ENCODE data around the gene BLOC1S1. TPM values are rescaled to one million over a fixed set of nuclear protein-coding genes. Genes with fewer than 3 reads are reported as not detected.
A peak's percentile ranks its signal among the peaks of the same experiment; 100 is the strongest.

Gene BLOC1S1
- total and polyA plus RNA-seq, 3 donors from 2014 or later: 108 to 145 (median 110) TPM

- Histone ChIP-seq H3K4me3 (no peak overlapping the region), H3K36me3 (ENCODE audit: low read depth, missing control alignments) (no peaks in the 10 kb centered on the region), H3K4me1 (no peaks in the 10 kb centered on the region), H3K27ac (no peak overlapping the region), H3K9me3 (no peaks in the 10 kb centered on the region), H3K27me3 (no peaks in the 10 kb centered on the region)
- no peak for DNase-seq
- intact Hi-C loops (cut with DNase I; ENCODE audit: low total_unique reads): no loop called here
- TF ChIP-seq, protein P1, sequence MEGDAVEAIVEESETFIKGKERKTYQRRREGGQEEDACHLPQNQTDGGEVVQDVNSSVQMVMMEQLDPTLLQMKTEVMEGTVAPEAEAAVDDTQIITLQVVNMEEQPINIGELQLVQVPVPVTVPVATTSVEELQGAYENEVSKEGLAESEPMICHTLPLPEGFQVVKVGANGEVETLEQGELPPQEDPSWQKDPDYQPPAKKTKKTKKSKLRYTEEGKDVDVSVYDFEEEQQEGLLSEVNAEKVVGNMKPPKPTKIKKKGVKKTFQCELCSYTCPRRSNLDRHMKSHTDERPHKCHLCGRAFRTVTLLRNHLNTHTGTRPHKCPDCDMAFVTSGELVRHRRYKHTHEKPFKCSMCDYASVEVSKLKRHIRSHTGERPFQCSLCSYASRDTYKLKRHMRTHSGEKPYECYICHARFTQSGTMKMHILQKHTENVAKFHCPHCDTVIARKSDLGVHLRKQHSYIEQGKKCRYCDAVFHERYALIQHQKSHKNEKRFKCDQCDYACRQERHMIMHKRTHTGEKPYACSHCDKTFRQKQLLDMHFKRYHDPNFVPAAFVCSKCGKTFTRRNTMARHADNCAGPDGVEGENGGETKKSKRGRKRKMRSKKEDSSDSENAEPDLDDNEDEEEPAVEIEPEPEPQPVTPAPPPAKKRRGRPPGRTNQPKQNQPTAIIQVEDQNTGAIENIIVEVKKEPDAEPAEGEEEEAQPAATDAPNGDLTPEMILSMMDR (IDR thresholded peaks at IDR 0.05): no peak
- TF ChIP-seq POLR2A (IDR thresholded peaks at IDR 0.05): no peak
Observed at GRCh38 chr12:55673638-55674037, 42.2 kb upstream of the BLOC1S1 start.

GRCh38 chr12:55675666-55676065 is 40.2 kb upstream of the BLOC1S1 start:
- Histone ChIP-seq H3K4me1 (no peaks in the 10 kb centered on the region), H3K4me3 (no peak overlapping the region), H3K27me3 (no peaks in the 10 kb centered on the region), H3K36me3 (ENCODE audit: low read depth, missing control alignments) (no peaks in the 10 kb centered on the region), H3K27ac (no peak overlapping the region), H3K9me3 (no peaks in the 10 kb centered on the region)
- no peak for TF ChIP-seq POLR2A (IDR thresholded peaks at IDR 0.05)
- DNase-seq: no peak
- intact Hi-C loops (cut with DNase I; ENCODE audit: low total_unique reads): no loop called here
- WGBS, 2 donors: 90 to 92% methylated on average over 8 of the region's 8 CpGs

- intact Hi-C loops (cut with DNase I; ENCODE audit: low total_unique reads): no loop called here
- H3K4me1 ChIP-seq: peaks cover 9% of the 10 kb centered on the region
- DNase-seq: no peak
- no peaks in the 10 kb centered on the region for H3K36me3 ChIP-seq (ENCODE audit: low read depth, missing control alignments)
- no peaks in the 10 kb centered on the region for H3K9me3 ChIP-seq
- 56 to 72% methylated on average over 6 of the region's 6 CpGs for WGBS, 2 donors
- H3K4me3 ChIP-seq: no peak overlapping the region
- no peaks in the 10 kb centered on the region for H3K27me3 ChIP-seq
- no peak for TF ChIP-seq POLR2A (IDR thresholded peaks at IDR 0.05)
- TF ChIP-seq, protein P1 (IDR thresholded peaks at IDR 0.05): no peak
- H3K27ac ChIP-seq: no peak overlapping the region
Observed at GRCh38 chr12:55676707-55677106, 39.1 kb upstream of the BLOC1S1 start.

DNA sequence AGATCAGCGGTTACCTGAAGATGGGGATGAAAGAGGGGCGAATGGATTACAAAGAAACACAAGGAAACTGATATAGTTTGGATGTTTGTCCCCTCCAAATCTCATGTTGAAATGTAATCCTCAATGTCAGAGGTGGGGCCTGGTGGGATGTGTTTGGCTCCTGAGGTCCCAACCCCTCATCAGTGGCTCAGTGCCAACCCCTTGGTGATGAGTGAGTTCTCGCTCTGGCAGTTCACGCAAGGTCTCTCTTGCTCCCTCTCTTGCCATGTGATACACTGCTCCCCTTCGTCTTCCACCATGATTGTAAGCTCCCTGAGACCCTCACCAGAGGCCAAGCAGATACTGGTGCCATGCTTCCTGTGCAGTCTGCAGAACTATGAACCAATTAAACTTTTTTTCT is 36.2 kb upstream of the BLOC1S1 start:
- intact Hi-C loops (cut with DNase I; ENCODE audit: low total_unique reads): no loop called here
- WGBS, 2 donors: 90 to 95% methylated on average over 5 of the region's 5 CpGs
- Histone ChIP-seq H3K27ac (no peak overlapping the region), H3K4me3 (no peak overlapping the region), H3K9me3 (no peaks in the 10 kb centered on the region), H3K4me1 (peaks cover 14% of the 10 kb centered on the region), H3K27me3 (no peaks in the 10 kb centered on the region), H3K36me3 (ENCODE audit: low read depth, missing control alignments) (no peaks in the 10 kb centered on the region)
- no peak for TF ChIP-seq POLR2A (IDR thresholded peaks at IDR 0.05)
- TF ChIP-seq, protein P1 (IDR thresholded peaks at IDR 0.05): no peak
- no peak for DNase-seq

DNA sequence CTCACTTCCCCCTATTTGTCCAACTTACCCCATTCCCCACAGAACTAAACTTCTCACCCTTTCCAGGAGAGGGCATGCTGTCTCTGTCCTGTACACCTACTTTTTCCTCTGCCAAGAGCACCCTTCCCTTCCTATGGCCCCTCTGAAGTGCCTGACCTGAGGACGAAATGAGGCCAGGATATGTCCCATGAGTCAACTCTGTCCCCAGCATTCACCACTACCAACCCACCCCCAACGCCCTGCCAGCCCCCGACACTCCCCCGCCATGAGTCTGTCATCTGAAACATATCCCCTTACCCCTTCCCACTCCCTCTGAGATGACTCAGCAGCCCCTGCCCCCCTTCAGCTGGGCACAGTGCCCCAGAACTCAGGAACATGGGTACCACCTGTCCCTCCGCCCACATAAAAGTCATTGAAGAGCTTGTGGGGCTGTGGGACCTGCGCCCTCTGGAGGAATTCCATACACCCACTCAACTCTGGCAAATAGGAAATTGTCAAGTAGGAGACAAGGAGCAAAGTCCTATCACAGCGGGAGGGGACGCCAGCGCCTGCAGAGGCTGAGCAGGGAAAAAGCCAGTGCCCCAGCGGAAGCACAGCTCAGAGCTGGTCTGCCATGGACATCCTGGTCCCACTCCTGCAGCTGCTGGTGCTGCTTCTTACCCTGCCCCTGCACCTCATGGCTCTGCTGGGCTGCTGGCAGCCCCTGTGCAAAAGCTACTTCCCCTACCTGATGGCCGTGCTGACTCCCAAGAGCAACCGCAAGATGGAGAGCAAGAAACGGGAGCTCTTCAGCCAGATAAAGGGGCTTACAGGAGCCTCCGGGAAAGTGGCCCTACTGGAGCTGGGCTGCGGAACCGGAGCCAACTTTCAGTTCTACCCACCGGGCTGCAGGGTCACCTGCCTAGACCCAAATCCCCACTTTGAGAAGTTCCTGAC is 34.4 kb upstream of the BLOC1S1 start:
- H3K36me3 ChIP-seq (ENCODE audit: low read depth, missing control alignments): no peaks in the 10 kb centered on the region
- no peak overlapping the region for H3K27ac ChIP-seq
- no peak for TF ChIP-seq POLR2A (IDR thresholded peaks at IDR 0.05)
- TF ChIP-seq, protein P1 (IDR thresholded peaks at IDR 0.05): peak in 1 of 3 experiments; percentile 7
- H3K27me3 ChIP-seq: no peaks in the 10 kb centered on the region
- H3K4me1 ChIP-seq: peaks cover 14% of the 10 kb centered on the region
- WGBS, 2 donors: 25 to 30% methylated on average over 13 to 17 of the region's 17 CpGs
- no peaks in the 10 kb centered on the region for H3K9me3 ChIP-seq
- no peak overlapping the region for H3K4me3 ChIP-seq
- DNase-seq: peak; percentile 67
- intact Hi-C loops (cut with DNase I; ENCODE audit: low total_unique reads): no loop called here
